Raji (cell line): ENCODE results near the gene CNNM1.

ENCODE experiments used
- POLR2A ChIP-seq: IDR thresholded peaks from 2 replicates; pipeline ENCODE4 v1.6.1; 2011; ENCODE audit warnings: low read depth, low read length, control low read depth; ENCODE audit not compliant: insufficient read depth

CNNM1 gene

GRCh38 chr10:99411546-99411945 is 82.4 kb downstream of the CNNM1 start:
- no peak for TF ChIP-seq POLR2A

GRCh38 chr10:99412099-99412498 is 82.9 kb downstream of the CNNM1 start:
- no peak for TF ChIP-seq POLR2A

DNA sequence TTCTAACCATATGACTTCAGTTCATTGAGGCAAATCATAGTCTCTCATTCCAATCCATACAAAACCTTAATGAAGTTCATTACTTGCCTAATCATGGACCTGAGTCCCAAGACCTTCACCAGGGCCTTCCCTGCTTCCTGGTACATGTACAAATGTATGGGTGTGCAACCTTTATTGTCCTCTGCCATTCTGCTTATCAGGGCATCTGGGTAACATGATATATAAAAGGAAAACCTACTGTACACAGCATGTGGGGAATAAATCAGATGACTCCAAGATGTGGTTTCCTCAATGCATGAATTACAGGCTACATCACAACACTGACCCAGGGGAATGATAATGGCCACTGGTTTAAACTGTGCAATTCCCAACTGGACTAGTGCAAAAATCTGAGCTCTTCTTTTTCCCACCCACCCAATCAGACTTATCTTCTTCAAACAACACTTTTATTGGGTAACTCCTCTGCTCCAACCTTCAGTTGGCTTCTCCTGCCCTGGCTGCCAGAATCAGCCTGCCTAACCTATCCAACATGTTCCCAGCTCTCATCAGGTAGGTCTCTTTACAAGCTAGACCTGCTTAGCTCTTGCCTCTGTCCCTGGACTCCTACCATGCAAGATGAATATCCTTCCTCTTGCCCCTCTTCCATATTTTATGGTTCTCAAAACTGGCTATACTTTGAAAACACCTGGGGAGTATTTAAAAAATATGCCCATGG is 89.9 kb downstream of the CNNM1 start:
- no peak for TF ChIP-seq POLR2A

- no peak for TF ChIP-seq POLR2A
Observed at GRCh38 chr10:99419688-99420087, 90.5 kb downstream of the CNNM1 start.

GRCh38 chr10:99421233-99421739 is 92.1 kb downstream of the CNNM1 start:
- no peak for TF ChIP-seq POLR2A

DNA sequence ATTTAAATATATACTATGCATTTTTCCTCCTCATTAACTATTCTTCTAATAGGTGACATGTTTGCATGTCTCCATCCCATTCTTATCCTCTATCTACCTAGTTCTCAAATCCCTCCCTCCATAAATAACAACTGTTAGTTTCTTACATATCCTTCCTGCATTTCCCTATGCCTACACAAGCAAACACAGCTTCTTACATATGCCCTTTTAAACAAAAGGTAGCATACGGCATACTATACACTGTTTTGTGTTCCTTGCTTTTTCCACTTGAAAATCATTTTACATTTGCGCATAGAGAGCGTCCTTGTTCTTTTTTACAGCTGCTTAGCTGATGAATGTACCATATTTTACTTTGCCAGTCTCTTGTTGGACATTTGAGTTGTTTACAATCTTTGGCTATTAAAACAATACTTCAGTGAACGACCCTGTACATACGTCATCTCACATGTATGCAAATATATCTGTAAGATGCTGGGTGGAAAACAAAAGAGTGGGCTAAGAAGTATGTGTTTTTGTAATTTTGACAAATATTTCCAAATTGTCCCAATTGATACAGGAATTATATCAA is 93.5 kb downstream of the CNNM1 start:
- TF ChIP-seq POLR2A = no peak

GRCh38 chr10:99424656-99425055 is 95.5 kb downstream of the CNNM1 start:
- TF ChIP-seq POLR2A = no peak

GRCh38 chr10:99425204-99425603 is 96.0 kb downstream of the CNNM1 start:
- no peak for TF ChIP-seq POLR2A

GRCh38 chr10:99426689-99427088 is 97.5 kb downstream of the CNNM1 start:
- no peak for TF ChIP-seq POLR2A

- no peak for TF ChIP-seq POLR2A
Observed at GRCh38 chr10:99427566-99428190, 98.5 kb downstream of the CNNM1 start.

- TF ChIP-seq POLR2A = no peak
Observed at GRCh38 chr10:99429517-99430095, 100.5 kb downstream of the CNNM1 start.

GRCh38 chr10:99430116-99430450 is 100.9 kb downstream of the CNNM1 start:
- no peak for TF ChIP-seq POLR2A

- TF ChIP-seq POLR2A = peak; percentile 73
Observed at GRCh38 chr10:99430451-99431189, 101.5 kb downstream of the CNNM1 start, which contains the start of gene GOT1. Gene GOT1 (minus strand): TSS chr10:99430624. CDS start chr10:99430565, 59 bp downstream.

- no peak for TF ChIP-seq POLR2A
Observed at GRCh38 chr10:99431190-99431760, 102.1 kb downstream of the CNNM1 start.

DNA sequence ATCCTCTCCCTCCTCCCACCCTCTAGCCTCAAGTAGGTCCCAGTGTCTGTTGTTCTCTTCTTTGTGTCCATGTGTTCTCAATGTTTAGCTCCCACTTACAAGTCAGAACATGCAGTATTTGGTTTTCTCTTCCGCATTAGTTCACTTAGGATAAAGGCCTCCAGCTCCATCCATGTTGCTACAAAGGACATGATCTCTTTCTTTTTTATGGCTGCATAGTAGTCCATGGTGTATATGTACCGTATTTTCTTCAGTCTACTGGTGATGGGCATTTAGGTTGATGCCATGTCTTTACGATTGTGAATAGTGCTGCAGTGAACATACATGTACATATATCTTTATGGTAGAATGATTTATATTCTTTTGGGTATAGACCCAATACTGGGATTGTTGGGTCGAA is 102.9 kb downstream of the CNNM1 start:
- TF ChIP-seq POLR2A = no peak
